ENCODE measurements around the gene STAT1. TPM values are rescaled to one million over a fixed set of nuclear protein-coding genes. Genes with fewer than 3 reads are reported as not detected.
A peak's percentile ranks its signal among the peaks of the same experiment; 100 is the strongest.

The STAT1 gene
- total RNA-seq, 2 donors from 2014 or later: 145 to 252 TPM

DNA sequence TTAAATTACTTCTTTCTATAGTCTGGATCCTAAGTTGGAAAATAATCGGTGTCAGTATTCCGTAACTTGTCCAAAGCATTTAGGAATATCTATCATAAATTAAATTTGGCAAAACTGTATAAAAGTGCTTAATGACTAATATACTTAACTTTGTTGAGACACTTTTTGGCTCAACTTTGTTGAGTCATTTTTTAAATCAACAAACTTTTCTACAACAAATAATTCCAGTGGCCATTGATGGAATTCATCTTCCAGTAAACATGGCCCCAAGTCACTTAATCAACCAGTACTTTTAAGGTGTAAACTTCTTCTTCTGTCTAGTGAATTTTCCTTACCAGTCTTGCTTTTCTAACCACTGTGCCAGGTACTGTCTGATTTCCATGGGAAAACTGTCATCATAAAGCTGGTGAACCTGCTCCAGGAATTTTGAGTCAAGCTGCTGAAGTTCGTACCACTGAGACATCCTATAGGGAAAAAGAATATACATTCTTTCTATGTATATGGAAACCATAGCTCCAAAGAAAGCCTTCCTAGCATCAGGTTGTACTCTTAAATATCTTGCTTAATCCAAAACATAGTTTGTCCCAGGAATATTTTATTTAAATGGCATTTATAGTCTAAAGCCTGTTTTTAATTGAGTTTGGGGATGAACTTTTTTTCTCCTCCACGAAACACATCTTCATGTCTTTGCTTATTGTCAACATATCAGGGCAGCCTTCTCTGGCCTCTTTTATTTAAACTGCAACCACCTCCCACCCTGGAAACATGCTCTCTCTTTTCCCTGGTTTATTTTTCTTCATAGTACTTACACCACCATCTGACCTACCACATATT, 4.2 kb downstream of the STAT1 start:
- Mint-ChIP-seq H3K4me3 (peak overlapping the region; percentile 25), H3K4me1 (ENCODE audit: low read depth in 2 of 2) (peaks cover 17 to 30% of the 10 kb centered on the region in 2 donors), H3K36me3 (peaks cover 39% of the 10 kb centered on the region), H3K27ac (peak overlapping the region; percentile 35 to 45), H3K9me3 (no peaks in the 10 kb centered on the region), H3K27me3 (no peaks in the 10 kb centered on the region)
- DNase-seq (ENCODE audit: low spot score) (no peak), ATAC-seq (no peak)

DNA sequence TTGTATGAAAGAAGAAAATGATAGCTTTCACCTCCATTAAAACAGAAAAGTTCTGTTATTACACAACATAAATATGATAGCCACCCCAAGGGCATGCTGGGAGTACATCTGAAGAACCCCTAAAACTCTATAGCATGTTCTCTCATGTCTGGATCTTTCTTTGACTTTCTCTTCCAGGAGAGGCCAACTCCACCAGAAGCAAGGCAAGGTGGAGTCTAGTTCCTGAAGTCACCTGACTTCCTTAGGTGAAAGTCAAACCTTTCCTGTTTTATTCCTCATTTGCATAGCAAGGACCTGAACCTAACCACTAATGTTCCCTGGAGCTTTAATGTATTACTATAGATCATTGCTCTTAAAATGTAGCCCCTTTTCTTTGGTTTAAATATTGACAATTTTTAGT, 5.7 kb downstream of the STAT1 start:
- Mint-ChIP-seq H3K36me3 (peaks cover 53% of the 10 kb centered on the region), H3K27me3 (no peaks in the 10 kb centered on the region), H3K27ac (peak overlapping the region in 1 of 2 donors; percentile 62), H3K4me1 (ENCODE audit: low read depth in 2 of 2) (peaks cover 24 to 44% of the 10 kb centered on the region in 2 donors), H3K4me3 (no peak overlapping the region), H3K9me3 (no peaks in the 10 kb centered on the region)
- DNase-seq (ENCODE audit: low spot score) (no peak), ATAC-seq (no peak)

DNA sequence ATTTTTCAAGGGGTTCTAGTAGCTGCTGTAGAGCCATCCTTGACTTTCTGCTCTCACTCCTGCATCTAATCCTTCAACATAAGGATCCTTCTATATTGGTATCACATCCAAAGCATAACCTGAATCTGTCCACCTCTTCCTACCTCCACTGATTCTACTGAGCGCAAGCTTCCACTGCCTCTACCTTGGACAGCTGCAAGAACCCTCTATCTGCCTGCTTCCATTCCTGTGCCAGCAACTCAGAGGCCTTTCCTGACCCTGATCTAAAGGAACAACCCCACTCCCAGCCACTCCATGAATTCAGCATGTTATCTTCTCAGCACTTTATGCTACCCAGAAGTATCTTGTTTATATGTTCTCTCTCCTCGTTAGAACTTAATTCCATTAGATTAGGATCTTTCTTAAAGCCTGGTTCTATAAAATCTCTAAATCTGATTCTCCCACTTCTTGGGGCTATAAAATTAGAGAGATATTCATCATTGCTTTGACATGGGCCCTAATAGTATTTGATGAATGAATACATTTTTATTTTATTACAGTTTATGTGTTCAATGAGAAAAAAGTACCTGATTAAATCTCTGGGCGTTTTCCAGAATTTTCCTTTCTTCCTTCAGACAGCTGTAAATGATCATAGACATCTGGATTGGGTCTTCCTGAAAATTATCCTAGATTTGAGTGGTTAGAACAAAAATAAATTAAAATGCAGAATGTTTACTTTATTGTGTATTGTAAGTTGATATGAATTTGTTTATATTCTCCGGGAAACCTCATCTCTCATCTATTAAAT, 6.8 kb downstream of the STAT1 start:
- no peak for ATAC-seq
- peak overlapping the region; percentile 4 to 49 for H3K27ac Mint-ChIP-seq

DNA sequence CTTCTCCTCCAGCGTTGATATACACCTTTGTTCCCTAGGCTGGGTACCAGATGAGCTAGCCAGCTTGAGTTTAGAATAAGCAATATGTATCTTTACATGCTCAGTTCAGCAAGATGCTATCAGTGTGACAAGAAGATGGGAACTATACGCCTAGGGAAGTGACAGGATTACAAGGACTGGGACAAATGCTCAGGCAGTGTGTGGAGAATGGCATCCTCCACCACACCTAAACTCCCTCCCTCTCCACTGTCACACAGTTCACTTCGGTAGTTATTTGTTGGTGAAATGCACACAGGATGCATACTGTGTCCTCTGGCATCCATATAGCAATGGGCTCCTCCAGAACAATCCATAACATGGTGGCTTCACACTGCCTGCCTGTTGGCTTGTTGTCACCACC, 7.7 kb downstream of the STAT1 start:
- Mint-ChIP-seq H3K4me1 (ENCODE audit: low read depth in 2 of 2) (peaks cover 29 to 63% of the 10 kb centered on the region in 2 donors), H3K27ac (peak overlapping the region in 1 of 2 donors; percentile 49), H3K4me3 (no peak overlapping the region)

More for the DNA sequence above, 6.8 kb downstream of the STAT1 start:
- H3K4me1 Mint-ChIP-seq (ENCODE audit: low read depth in 2 of 2): peaks cover 29 to 54% of the 10 kb centered on the region in 2 donors
- H3K9me3 Mint-ChIP-seq: no peaks in the 10 kb centered on the region
- DNase-seq (ENCODE audit: low spot score): no peak
- H3K27me3 Mint-ChIP-seq: no peaks in the 10 kb centered on the region
- H3K4me3 Mint-ChIP-seq: peak overlapping the region; percentile 14
- H3K36me3 Mint-ChIP-seq: peaks cover 62% of the 10 kb centered on the region

DNA sequence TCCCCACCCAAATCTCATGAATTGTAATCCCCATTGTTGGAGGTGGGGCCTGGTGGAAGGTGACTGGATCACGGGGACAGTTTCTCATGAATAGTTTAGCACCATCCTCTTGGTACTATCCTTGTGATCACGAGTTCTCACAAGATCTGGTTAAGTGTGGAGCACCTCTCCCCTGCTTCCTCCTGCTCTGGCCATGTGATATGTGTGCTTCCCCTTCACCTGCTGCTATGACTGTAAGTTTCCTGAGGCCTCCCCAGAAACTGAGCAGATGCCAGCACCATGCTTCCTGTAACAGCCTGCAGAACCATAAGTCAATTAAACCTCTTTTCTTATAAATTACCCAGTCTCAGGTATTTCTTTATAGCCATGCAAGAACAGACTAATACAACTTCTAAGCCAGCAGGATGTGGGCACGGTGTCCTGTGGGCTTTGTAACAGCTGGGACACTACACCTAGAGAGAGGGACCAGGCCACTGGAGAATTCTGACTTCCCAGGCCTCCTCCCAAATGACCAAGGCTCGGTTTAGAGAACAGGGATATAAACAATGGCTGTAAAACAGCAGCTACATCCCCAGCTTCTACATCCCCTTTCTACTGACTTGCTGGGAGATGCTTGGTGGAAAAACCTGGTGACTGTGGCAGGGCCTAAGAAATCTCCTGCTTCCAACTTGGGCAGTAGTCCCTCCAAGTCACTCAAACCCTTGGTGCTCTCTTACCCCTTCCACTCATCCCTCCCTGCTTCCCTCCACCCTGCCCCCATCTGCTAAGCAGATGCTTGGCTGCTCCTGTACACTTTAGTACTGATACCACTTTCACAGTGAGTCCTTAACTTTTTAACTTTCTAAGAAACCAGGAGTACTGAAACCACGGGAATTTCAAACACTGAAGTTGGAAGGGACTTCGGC, 10.3 kb downstream of the STAT1 start:
- DNase-seq (ENCODE audit: low spot score): no peak
- H3K9me3 Mint-ChIP-seq: no peaks in the 10 kb centered on the region
- peak overlapping the region; percentile 0 to 37 for H3K27ac Mint-ChIP-seq
- H3K4me1 Mint-ChIP-seq (ENCODE audit: low read depth in 2 of 2): peaks cover 49 to 76% of the 10 kb centered on the region in 2 donors
- H3K27me3 Mint-ChIP-seq: no peaks in the 10 kb centered on the region
- peak overlapping the region; percentile 26 for H3K4me3 Mint-ChIP-seq
- H3K36me3 Mint-ChIP-seq: peaks cover 84% of the 10 kb centered on the region
- ATAC-seq: no peak

More for the DNA sequence above, 7.7 kb downstream of the STAT1 start:
- no peak for DNase-seq (ENCODE audit: low spot score)
- peak in 1 of 2 donors; percentile 17 for ATAC-seq
- no peaks in the 10 kb centered on the region for H3K9me3 Mint-ChIP-seq
- peaks cover 69% of the 10 kb centered on the region for H3K36me3 Mint-ChIP-seq
- H3K27me3 Mint-ChIP-seq: no peaks in the 10 kb centered on the region

DNA sequence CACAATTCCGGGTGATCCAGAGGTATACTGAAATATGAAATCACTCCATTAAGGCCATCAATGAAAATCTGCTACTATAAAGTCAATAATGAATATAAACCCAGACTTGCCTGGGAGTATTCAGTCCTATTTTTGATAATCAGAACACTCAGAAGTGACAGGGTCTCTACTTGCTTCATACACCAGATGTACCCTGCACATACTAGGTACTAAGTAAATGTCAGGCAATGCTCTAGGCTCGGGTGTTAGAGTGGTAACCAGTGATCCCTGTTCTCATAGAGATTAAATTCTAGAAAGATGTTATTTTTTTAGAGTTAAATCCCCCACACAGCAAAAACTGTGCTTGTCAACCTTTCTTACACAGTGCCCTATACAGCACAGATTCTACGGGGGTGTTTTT, 12.3 kb downstream of the STAT1 start:
- DNase-seq (ENCODE audit: low spot score) (no peak), ATAC-seq (no peak)
- Mint-ChIP-seq H3K27ac (peak overlapping the region; percentile 28 to 30), H3K27me3 (no peaks in the 10 kb centered on the region), H3K4me1 (ENCODE audit: low read depth in 2 of 2) (peaks cover 51 to 72% of the 10 kb centered on the region in 2 donors), H3K4me3 (no peak overlapping the region), H3K9me3 (no peaks in the 10 kb centered on the region), H3K36me3 (peaks cover 86% of the 10 kb centered on the region)

DNA sequence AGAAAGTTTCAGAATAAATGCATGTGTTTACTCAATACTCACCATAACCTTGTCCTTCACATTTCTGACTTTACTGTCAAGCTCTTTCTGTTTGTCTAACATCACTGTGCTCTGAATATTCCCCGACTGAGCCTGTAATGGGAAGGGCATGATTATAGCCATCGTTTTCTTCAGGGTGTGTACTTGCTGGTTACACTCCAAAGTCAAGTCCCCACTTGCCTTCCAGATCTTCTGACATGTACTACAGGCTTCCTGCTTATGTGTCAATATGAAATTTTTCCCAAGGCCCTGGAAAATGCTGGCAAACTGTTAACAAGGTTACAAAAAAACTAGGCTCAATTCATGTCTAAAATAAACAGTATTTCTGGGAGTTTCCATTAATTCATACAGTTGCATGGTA, 12.9 kb downstream of the STAT1 start:
- Mint-ChIP-seq H3K27ac (peak overlapping the region; percentile 30 to 47), H3K27me3 (no peaks in the 10 kb centered on the region), H3K4me3 (peak overlapping the region; percentile 5), H3K4me1 (ENCODE audit: low read depth in 2 of 2) (peaks cover 53 to 72% of the 10 kb centered on the region in 2 donors), H3K36me3 (peaks cover 84% of the 10 kb centered on the region), H3K9me3 (no peaks in the 10 kb centered on the region)
- DNase-seq (ENCODE audit: low spot score) (no peak), ATAC-seq (peak in 1 of 2 donors; percentile 36)

DNA sequence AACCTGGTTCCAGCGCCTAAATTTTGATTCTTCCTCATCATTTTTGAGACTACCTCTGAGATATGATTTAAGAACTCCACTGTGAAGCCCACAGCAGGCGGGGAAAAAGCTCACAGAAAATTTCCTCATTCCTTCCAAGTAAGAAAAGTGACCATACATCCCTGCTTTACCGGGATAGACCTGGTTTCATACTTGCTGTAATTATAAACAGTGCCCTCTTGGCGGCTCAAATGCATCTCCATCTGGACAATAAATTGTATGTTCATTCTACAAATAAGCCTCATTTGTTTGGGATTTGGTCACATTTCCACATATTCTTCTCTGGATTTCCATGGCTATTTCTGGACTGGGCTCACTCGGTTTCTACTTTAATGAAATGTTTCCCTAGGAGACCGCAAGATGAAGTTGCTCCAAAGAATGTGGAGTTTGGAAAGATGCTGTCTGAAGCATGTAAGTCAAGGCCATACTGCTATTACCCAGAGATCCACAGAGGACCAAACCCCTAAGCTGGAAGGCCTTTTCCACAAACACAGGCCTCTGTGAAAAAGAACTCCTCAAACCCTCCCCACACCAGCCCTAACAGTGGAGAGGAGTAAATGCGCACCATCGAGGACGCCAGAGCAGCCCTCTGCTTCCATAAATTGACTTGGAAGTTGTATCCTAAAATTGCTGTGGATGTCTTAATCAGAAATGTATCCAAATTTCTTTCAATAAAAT, 13.9 kb downstream of the STAT1 start:
- Mint-ChIP-seq H3K9me3 (peaks cover 1% of the 10 kb centered on the region), H3K4me1 (ENCODE audit: low read depth in 2 of 2) (peaks cover 61 to 80% of the 10 kb centered on the region in 2 donors), H3K4me3 (peak overlapping the region; percentile 12), H3K27me3 (no peaks in the 10 kb centered on the region), H3K36me3 (peaks cover 89% of the 10 kb centered on the region), H3K27ac (peak overlapping the region; percentile 47 to 62)
- DNase-seq (ENCODE audit: low spot score) (no peak), ATAC-seq (no peak)

DNA sequence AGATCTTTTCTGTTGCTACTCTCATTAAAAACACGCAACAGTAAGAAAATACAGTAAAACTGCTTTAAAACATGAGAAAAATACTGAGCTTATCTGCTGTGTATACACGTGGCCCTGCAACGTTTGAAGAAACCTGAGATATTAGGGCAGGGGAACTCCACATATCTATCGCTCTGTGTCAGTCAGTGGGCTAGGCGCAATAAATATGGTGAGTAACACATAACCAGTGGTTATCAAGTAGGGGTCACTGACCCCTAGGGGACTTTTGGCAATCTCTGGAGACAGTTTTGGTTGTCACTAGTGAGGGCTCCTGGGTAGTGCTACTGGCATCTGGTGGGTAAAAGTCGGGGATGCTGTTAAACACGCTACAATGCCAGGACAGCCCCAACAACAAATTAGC, 14.9 kb downstream of the STAT1 start:
- peak overlapping the region; percentile 47 to 62 for H3K27ac Mint-ChIP-seq

DNA sequence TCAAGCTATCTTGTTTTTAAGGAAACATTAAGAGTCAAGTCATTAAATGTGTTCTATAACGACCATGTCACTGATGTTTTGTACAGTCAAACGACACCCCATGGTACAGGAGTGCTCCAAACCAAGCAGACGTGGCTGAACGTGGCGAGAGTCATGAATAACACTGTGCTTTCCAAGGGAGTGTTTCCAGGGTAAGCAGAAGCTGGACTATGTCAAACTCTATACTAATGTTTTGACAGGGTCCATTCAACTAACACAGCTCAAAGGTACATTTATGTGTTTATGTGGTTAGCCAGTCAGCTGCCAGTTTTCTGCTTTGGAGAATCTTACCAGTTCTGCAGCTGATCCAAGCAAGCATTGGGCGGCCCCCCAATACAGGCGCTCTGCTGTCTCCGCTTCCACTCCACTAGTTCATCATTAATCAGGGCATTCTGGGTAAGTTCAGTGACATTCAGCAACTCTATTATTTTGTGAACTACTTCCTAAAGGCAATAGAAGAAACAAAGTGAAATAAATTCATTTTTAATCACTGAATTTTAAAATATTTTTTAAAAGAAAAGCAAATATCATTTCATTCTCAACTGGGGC, 16.4 kb downstream of the STAT1 start:
- Mint-ChIP-seq H3K4me1 (ENCODE audit: low read depth in 2 of 2) (peaks cover 63 to 72% of the 10 kb centered on the region in 2 donors), H3K36me3 (peaks cover 85% of the 10 kb centered on the region), H3K4me3 (peak overlapping the region; percentile 17), H3K27me3 (no peaks in the 10 kb centered on the region), H3K27ac (peak overlapping the region; percentile 56 to 77), H3K9me3 (peaks cover 4% of the 10 kb centered on the region)
- DNase-seq (ENCODE audit: low spot score) (no peak), ATAC-seq (no peak)

More for the DNA sequence above, 14.9 kb downstream of the STAT1 start:
- peak; percentile 70 for DNase-seq (ENCODE audit: low spot score)
- H3K4me1 Mint-ChIP-seq (ENCODE audit: low read depth in 2 of 2): peaks cover 64 to 77% of the 10 kb centered on the region in 2 donors
- peak overlapping the region; percentile 20 for H3K4me3 Mint-ChIP-seq
- no peaks in the 10 kb centered on the region for H3K27me3 Mint-ChIP-seq
- H3K9me3 Mint-ChIP-seq: peaks cover 4% of the 10 kb centered on the region
- peak; percentile 83 to 89 for ATAC-seq
- H3K36me3 Mint-ChIP-seq: peaks cover 87% of the 10 kb centered on the region

DNA sequence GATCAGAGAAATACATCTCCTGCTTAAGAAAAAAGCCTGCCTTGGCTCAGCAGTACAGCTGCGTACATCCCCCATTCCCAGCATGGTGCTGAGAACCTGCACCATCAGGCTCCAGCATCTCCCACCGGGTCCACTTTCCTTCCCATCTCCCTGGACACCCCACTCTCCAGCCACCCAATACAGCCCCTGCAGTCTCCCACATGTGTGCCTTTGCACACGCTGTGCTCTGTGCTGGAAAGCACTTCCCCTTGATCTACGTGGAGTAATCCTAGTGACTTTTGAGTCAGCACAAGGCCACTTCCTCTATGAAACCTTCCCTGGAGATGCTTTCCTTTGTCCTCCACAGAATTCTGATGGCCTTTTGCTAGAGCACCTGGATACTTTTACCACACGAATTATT, 17.0 kb downstream of the STAT1 start:
- peaks cover 59 to 66% of the 10 kb centered on the region in 2 donors for H3K4me1 Mint-ChIP-seq (ENCODE audit: low read depth in 2 of 2)
- H3K9me3 Mint-ChIP-seq: peaks cover 4% of the 10 kb centered on the region
- peak overlapping the region; percentile 17 for H3K4me3 Mint-ChIP-seq
- ATAC-seq: no peak
- peaks cover 83% of the 10 kb centered on the region for H3K36me3 Mint-ChIP-seq
- H3K27me3 Mint-ChIP-seq: no peaks in the 10 kb centered on the region
- no peak for DNase-seq (ENCODE audit: low spot score)
- H3K27ac Mint-ChIP-seq: peak overlapping the region; percentile 56 to 77

DNA sequence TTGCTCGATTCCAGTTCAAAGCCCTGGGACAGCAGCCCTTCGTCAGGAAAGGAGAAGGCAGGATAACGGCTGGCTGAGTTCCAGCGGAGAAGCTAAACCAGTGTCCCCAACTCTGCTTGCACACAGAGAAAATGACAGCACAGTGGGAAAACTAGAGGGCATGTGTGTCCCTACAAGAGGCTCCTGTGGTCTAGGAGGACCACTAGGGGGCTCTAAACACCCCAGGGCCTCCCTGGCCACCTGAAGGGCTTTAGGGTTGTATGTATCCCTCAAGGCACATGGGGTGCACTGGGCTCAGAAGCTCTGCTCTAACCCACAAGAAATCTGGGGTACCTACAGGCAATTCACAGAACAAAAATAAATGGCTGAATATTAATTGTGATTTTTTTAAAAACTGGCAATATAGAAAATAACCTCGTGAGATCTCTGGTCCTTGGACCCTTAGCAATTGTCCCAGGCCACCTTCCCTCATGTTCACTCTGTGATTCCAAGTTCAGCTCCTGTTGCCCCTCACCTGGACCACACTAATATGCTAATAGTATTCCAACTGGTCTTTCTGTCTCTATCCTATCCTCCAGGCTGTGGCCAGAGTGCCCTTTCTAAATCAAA, 17.5 kb downstream of the STAT1 start:
- Mint-ChIP-seq H3K4me3 (no peak overlapping the region), H3K27ac (peak overlapping the region; percentile 56 to 77), H3K27me3 (no peaks in the 10 kb centered on the region), H3K36me3 (peaks cover 81% of the 10 kb centered on the region), H3K9me3 (peaks cover 4% of the 10 kb centered on the region), H3K4me1 (ENCODE audit: low read depth in 2 of 2) (peaks cover 58 to 61% of the 10 kb centered on the region in 2 donors)
- ATAC-seq (peak in 1 of 2 donors; percentile 47), DNase-seq (ENCODE audit: low spot score) (peak; percentile 74)
